Liver (tissue), 9 donors: ENCODE measurements around the gene FBXW11. TPM values are rescaled to one million over a fixed set of nuclear protein-coding genes. Genes with fewer than 3 reads are reported as not detected.
"Not testable (repeated sequence)": the region's sequence is repeated elsewhere in the genome, so short reads cannot be mapped to it uniquely, and the experiment has no call there.

Source experiments
- DNase-seq: peaks from one replicate; pipeline ENCODE4 v3.0.0-alpha.2; 2017; ENCODE audit warnings: low spot score
- H3K27ac ChIP-seq, 2 donors: one replicate each; pipeline ENCODE4 v1.7.0; 2013; ENCODE audit warnings: inconsistent platforms in 2 of 2, low read length in 2 of 2, control low read depth in 1 of 2, low read depth in 1 of 2, mild to moderate bottlenecking in 1 of 2
- H3K27me3 ChIP-seq, 4 donors: one replicate each; pipeline versions ENCODE4 v1.6.1 to v1.7.0; 2013; ENCODE audit warnings: low read length in 3 of 4, inconsistent platforms in 1 of 4, mild to moderate bottlenecking in 1 of 4, moderate library complexity in 1 of 4; ENCODE audit not compliant: control insufficient read depth in 4 of 4, insufficient read depth in 4 of 4
- H3K36me3 ChIP-seq, 4 donors: one replicate each; pipeline versions ENCODE4 v1.6.1 to v1.7.0; 2013; ENCODE audit warnings: low read length in 3 of 4, mild to moderate bottlenecking in 3 of 4, low read depth in 1 of 4, moderate library complexity in 1 of 4; ENCODE audit not compliant: control insufficient read depth in 4 of 4, insufficient read depth in 3 of 4
- H3K4me1 ChIP-seq, 4 donors: one replicate each; pipeline versions ENCODE4 v1.6.1 to v1.7.0; 2013; ENCODE audit warnings: low read length in 3 of 4, mild to moderate bottlenecking in 3 of 4, moderate library complexity in 1 of 4; ENCODE audit not compliant: control insufficient read depth in 4 of 4, insufficient read depth in 4 of 4
- H3K4me3 ChIP-seq, 3 donors: one replicate each; pipeline versions ENCODE4 v1.6.1 to v1.7.0; 2013; ENCODE audit warnings: low read length in 3 of 3, control low read depth in 1 of 3, low read depth in 1 of 3, mild to moderate bottlenecking in 1 of 3
- H3K9ac ChIP-seq, 2 donors: one replicate each; pipeline ENCODE4 v1.7.0; 2013; ENCODE audit warnings: low read length in 2 of 2, mild to moderate bottlenecking in 2 of 2, moderate library complexity in 2 of 2, control low read depth in 1 of 2, low read depth in 1 of 2
- H3K9me3 ChIP-seq, 4 donors: one replicate each; pipeline versions ENCODE4 v1.6.1 to v1.7.0; 2013; ENCODE audit warnings: low read length in 3 of 4; ENCODE audit not compliant: control insufficient read depth in 4 of 4
- FOXA1 ChIP-seq: IDR thresholded peaks from 2 replicates; pipeline ENCODE4 v1.6.1; 2016; ENCODE audit warnings: antibody characterized with exemption
- FOXA2 ChIP-seq: IDR thresholded peaks from 2 replicates; pipeline ENCODE4 v1.6.1; 2016; ENCODE audit warnings: antibody characterized with exemption
- GABPA ChIP-seq, 2 donors: IDR thresholded peaks in 1 of 2; conservative IDR thresholded peaks in 1 of 2; 2 replicates each; pipeline ENCODE4 v1.6.1; 2016; ENCODE audit warnings: antibody characterized with exemption in 2 of 2, mild to moderate bottlenecking in 1 of 2, moderate library complexity in 1 of 2
- HNF4A ChIP-seq, 2 donors: conservative IDR thresholded peaks; 2 replicates each; pipeline ENCODE4 v1.6.1; 2016; ENCODE audit warnings: antibody characterized with exemption in 2 of 2, mild to moderate bottlenecking in 2 of 2
- HNF4G ChIP-seq: IDR thresholded peaks from 2 replicates; pipeline ENCODE4 v1.6.1; 2016; ENCODE audit warnings: antibody characterized with exemption
- JUND ChIP-seq, 2 donors: IDR thresholded peaks; 2 replicates each; pipeline ENCODE4 v1.6.1; 2016; ENCODE audit warnings: antibody characterized with exemption in 2 of 2
- MAX ChIP-seq: IDR thresholded peaks from 2 replicates; pipeline ENCODE4 v1.6.1; 2016; ENCODE audit warnings: antibody characterized with exemption
- NR2F2 ChIP-seq: IDR thresholded peaks from 2 replicates; pipeline ENCODE4 v1.6.1; 2016; ENCODE audit warnings: antibody characterized with exemption
- RAD21 ChIP-seq, 2 donors: IDR thresholded peaks; 2 replicates each; pipeline ENCODE4 v1.6.1; 2016; ENCODE audit warnings: antibody characterized with exemption in 2 of 2, mild to moderate bottlenecking in 2 of 2
- REST ChIP-seq: IDR thresholded peaks from 2 replicates; pipeline ENCODE4 v1.6.1; 2016; ENCODE audit warnings: antibody characterized with exemption, mild to moderate bottlenecking
- RXRA ChIP-seq, 2 donors: IDR thresholded peaks; 2 replicates each; pipeline ENCODE4 v1.6.1; 2017 to 2018; ENCODE audit warnings: antibody characterized with exemption in 2 of 2, mild to moderate bottlenecking in 1 of 2
- SP1 ChIP-seq: IDR thresholded peaks from 2 replicates; pipeline ENCODE4 v1.6.1; 2018; ENCODE audit warnings: antibody characterized with exemption, mild to moderate bottlenecking
- YY1 ChIP-seq: IDR thresholded peaks from 2 replicates; pipeline ENCODE4 v1.6.1; 2016; ENCODE audit warnings: antibody characterized with exemption, mild to moderate bottlenecking
- ZBTB33 ChIP-seq: IDR thresholded peaks from 2 replicates; pipeline ENCODE4 v1.6.1; 2016; ENCODE audit warnings: antibody characterized with exemption
- WGBS: extraction: QIAGEN DNeasy Blood & Tissue Kit; methylation state at CpG from one replicate; pipeline ENCODE4 v1.1.7; 2013; 5-methylcytosine and 5-hydroxymethylcytosine counted together
- polyA plus RNA-seq, 2 donors: library from polyadenylated mRNA; stranded (reverse) in 1 of 2; unstranded in 1 of 2; fragments of 200-250 nt in 1 of 2; fragments of >200 nt in 1 of 2; fragmentation: Nextera tagmentation in 1 of 2; extraction: Ambion mirVana in 1 of 2; gene quantifications; one replicate each; pipeline versions ENCODE4 v1.2.1 to v1.2.3, GENCODE V29; 2013 to 2015
- total RNA-seq, 2 donors: library from RNA; depleted of rRNA; stranded (reverse); fragments of >200 nt; gene quantifications; one replicate each; pipeline ENCODE4 v1.2.3, GENCODE V29; 2014
- TF ChIP-seq, protein P1 (sequence below): fragments of 150-350 bp; IDR thresholded peaks from 2 replicates; pipeline ENCODE4 v1.5.1; 2017; ENCODE audit warnings: improper control_type of control experiment, low read depth, low read length; ENCODE audit not compliant: missing input control
- TF ChIP-seq, protein P2 (sequence below): IDR thresholded peaks from 2 replicates; pipeline ENCODE4 v1.6.1; 2016; ENCODE audit warnings: antibody characterized with exemption
- donor health status: healthy.
- donor health status: healthy.
- donor health status: healthy.
- donor health status: healthy.
- donor health status: healthy.

The FBXW11 gene
- total and polyA plus RNA-seq, 4 donors = 11.2 to 37.5 (median 22.0) TPM

GRCh38 chr5:171888051-171888481 lies 118.4 kb downstream of the FBXW11 start (continued):
- TF ChIP-seq, protein P1, sequence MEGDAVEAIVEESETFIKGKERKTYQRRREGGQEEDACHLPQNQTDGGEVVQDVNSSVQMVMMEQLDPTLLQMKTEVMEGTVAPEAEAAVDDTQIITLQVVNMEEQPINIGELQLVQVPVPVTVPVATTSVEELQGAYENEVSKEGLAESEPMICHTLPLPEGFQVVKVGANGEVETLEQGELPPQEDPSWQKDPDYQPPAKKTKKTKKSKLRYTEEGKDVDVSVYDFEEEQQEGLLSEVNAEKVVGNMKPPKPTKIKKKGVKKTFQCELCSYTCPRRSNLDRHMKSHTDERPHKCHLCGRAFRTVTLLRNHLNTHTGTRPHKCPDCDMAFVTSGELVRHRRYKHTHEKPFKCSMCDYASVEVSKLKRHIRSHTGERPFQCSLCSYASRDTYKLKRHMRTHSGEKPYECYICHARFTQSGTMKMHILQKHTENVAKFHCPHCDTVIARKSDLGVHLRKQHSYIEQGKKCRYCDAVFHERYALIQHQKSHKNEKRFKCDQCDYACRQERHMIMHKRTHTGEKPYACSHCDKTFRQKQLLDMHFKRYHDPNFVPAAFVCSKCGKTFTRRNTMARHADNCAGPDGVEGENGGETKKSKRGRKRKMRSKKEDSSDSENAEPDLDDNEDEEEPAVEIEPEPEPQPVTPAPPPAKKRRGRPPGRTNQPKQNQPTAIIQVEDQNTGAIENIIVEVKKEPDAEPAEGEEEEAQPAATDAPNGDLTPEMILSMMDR = no peak
- TF ChIP-seq RAD21 (IDR thresholded peaks at IDR 0.05) (no peak), GABPA (IDR thresholded peaks at IDR 0.05 in 1 of 2, conservative IDR thresholded peaks at IDR 0.05 in 1 of 2) (no peak), YY1 (no peak)

DNA sequence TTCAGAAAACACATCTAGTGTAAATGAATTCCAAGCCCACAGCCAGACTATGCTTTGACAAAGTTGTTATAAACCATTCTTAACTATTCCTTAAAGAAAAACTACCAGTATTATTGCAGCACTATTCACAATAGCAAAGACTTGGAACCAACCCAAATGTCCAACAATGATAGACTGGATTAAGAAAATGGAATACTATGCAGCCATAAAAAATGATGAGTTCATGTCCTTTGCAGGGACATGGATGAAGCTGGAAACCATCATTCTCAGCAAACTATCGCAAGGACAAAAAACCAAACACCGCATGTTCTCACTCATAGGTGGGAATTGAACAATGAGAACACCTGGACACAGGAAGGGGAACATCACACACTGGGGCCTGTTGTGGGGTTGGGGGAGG lies 120.4 kb downstream of the FBXW11 start:
- not testable (repeated sequence) for H3K27ac ChIP-seq, H3K9ac ChIP-seq, H3K36me3 ChIP-seq, H3K27me3 ChIP-seq, H3K4me3 ChIP-seq, H3K4me1 ChIP-seq, H3K9me3 ChIP-seq, DNase-seq
- 100% methylated on average over 1 of the region's 2 CpGs for WGBS

DNA sequence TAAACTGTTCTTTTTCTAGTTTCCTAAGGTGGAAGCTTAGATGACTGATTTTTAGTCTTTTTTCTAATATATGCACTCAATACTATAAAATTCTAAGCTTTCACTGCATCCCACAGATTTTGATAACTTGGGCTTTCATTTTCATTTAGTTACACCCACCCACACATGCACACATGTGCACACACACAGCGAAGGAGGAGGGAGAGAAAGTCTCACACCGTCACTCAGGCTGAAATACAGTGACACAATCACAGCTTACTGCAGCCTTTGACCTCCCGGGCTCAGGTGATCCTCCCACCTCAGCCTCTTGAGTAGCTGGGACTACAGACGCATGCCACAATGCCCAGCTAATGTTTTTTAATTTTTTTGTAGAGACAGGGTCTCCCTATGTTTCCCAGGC lies 124.3 kb downstream of the FBXW11 start:
- H3K9me3 ChIP-seq = no peaks in the 10 kb centered on the region
- no peak for DNase-seq
- no peaks in the 10 kb centered on the region for H3K27me3 ChIP-seq
- no peak overlapping the region for H3K27ac ChIP-seq
- H3K36me3 ChIP-seq = peaks cover 3 to 9% (median 5%) of the 10 kb centered on the region in 4 donors
- TF ChIP-seq HNF4G = no peak
- peak in 1 of 2 donors; percentile 10 for TF ChIP-seq HNF4A (conservative IDR thresholded peaks at IDR 0.05)
- 65% methylated on average over 4 of the region's 4 CpGs for WGBS
- H3K4me3 ChIP-seq = no peak overlapping the region
- H3K9ac ChIP-seq = no peak overlapping the region
- H3K4me1 ChIP-seq = peaks cover 0 to 6% (median 0%) of the 10 kb centered on the region in 4 donors

DNA sequence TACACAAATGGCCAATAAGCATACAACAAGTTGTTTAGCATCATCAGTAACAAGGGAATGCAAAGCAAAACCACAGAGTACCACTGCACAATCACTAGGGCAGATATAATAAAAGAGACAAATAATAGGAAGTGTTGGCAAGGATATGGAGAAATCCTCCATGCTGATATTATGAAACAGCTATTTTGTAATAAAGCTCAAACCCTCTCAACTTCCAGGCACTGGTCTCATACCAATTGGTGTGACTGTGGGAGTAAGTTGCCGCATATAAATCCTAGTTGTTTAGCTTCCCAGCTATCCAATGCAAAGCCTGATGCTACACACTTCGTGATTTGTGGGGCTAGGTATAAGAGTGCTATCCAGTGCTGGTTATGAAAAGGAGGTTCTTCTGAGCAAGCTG lies 132.2 kb downstream of the FBXW11 start:
- H3K27ac ChIP-seq = no peak overlapping the region
- TF ChIP-seq REST = no peak
- TF ChIP-seq RXRA (IDR thresholded peaks at IDR 0.05) = no peak
- no peak for TF ChIP-seq FOXA1
- no peak for TF ChIP-seq ZBTB33
- TF ChIP-seq NR2F2 = no peak
- no peak for TF ChIP-seq HNF4G
- no peak for TF ChIP-seq RAD21 (IDR thresholded peaks at IDR 0.05)
- no peak for TF ChIP-seq YY1
- TF ChIP-seq SP1 = no peak
- no peak for TF ChIP-seq MAX
- no peak for TF ChIP-seq FOXA2
- TF ChIP-seq, protein P2, sequence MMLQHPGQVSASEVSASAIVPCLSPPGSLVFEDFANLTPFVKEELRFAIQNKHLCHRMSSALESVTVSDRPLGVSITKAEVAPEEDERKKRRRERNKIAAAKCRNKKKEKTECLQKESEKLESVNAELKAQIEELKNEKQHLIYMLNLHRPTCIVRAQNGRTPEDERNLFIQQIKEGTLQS = no peak
- no peak for TF ChIP-seq HNF4A (conservative IDR thresholded peaks at IDR 0.05)
- TF ChIP-seq GABPA (IDR thresholded peaks at IDR 0.05 in 1 of 2, conservative IDR thresholded peaks at IDR 0.05 in 1 of 2) = no peak
- TF ChIP-seq, protein P1 = no peak
- no peak for TF ChIP-seq JUND (IDR thresholded peaks at IDR 0.05)

More for the DNA sequence above, 132.2 kb downstream of the FBXW11 start:
- DNase-seq = no peak
- Histone ChIP-seq H3K4me3 (no peak overlapping the region), H3K9ac (no peak overlapping the region), H3K9me3 (no peaks in the 10 kb centered on the region), H3K4me1 (no peaks in the 10 kb centered on the region), H3K36me3 (peaks cover 6 to 52% (median 37%) of the 10 kb centered on the region in 4 donors), H3K27me3 (no peaks in the 10 kb centered on the region)
- 90% methylated on average over 2 of the region's 2 CpGs for WGBS
